Measurements from ENCODE around the gene SELL. TPM values are rescaled to one million over a fixed set of nuclear protein-coding genes. Genes with fewer than 3 reads are reported as not detected.

Gene SELL
- total and polyA plus RNA-seq, 2 of the 8 experiments (the other 6 are each of a cell fraction or from before 2014, with no cell fraction given), result not detected

GRCh38 chr1:169692756-169693460 lies 18.5 kb downstream of the SELL start:
- H3K23ac ChIP-seq (ENCODE audit: insufficient read length), result no peak overlapping the region
- no peak overlapping the region for H2AFZ ChIP-seq (ENCODE audit: low read length)
- H3K4ac ChIP-seq (replicated peaks; ENCODE audit: insufficient read length, low read depth, low read length), result no peak overlapping the region
- H3K4me1 ChIP-seq (replicated peaks in 1 of 4; ENCODE audit: control insufficient read depth in 3 of 4, insufficient read depth in 4 of 4, low read length in 3 of 4), result peaks cover 0 to 12% (median 2%) of the 10 kb centered on the region in 4 experiments; a peak in 2 of 7 replicates
- H3K9ac ChIP-seq (replicated peaks in 1 of 4; ENCODE audit: extremely low read depth in 1 of 4, low read depth in 3 of 4, low read length in 3 of 4), result no peak overlapping the region
- no peak overlapping the region for H2BK12ac ChIP-seq (ENCODE audit: low read depth, low read length)
- H3K23me2 ChIP-seq (ENCODE audit: low read depth, low read length), result no peaks in the 10 kb centered on the region; the same call in 1 of the 2 replicates
- no peak overlapping the region for H4K8ac ChIP-seq (ENCODE audit: extremely low read depth, insufficient read depth, low read length)
- H2BK5ac ChIP-seq (ENCODE audit: low read depth, low read length), result no peak overlapping the region
- no peak overlapping the region for H2BK15ac ChIP-seq (ENCODE audit: low read length)
- H3K79me2 ChIP-seq (ENCODE audit: control insufficient read depth in 1 of 2, insufficient read depth in 2 of 2, low read length in 2 of 2), result no peaks in the 10 kb centered on the region
- no peaks in the 10 kb centered on the region for H3K9me3 ChIP-seq (ENCODE audit: insufficient read depth in 2 of 2, low read depth in 1 of 2, low read length in 1 of 2)
- H2AK5ac ChIP-seq (ENCODE audit: low read depth, low read length), result no peak overlapping the region
- no peak overlapping the region for H2BK120ac ChIP-seq (replicated peaks; ENCODE audit: low read depth, low read length)
- peaks cover 4 to 6% of the 10 kb centered on the region in 2 experiments for H4K20me1 ChIP-seq (replicated peaks in 1 of 2; ENCODE audit: control insufficient read depth in 1 of 2, insufficient read depth in 2 of 2, low read length in 2 of 2)
- no peak overlapping the region for H2BK20ac ChIP-seq (ENCODE audit: low read length)
- POLR2A ChIA-PET (ENCODE audit: partially characterized antibody), result no interaction called here
- FAIRE-seq, result no peak
- no peak overlapping the region for H3K56ac ChIP-seq (replicated peaks; ENCODE audit: insufficient read length, low read depth, low read length)
- no peak overlapping the region for H3K14ac ChIP-seq (ENCODE audit: insufficient read length)
- H3K36me3 ChIP-seq (ENCODE audit: control insufficient read depth in 2 of 4, insufficient read depth in 4 of 4, low read length in 3 of 4), result no peaks in the 10 kb centered on the region; a peak in 1 of 8 replicates
- H3K27ac ChIP-seq (ENCODE audit: low read depth, low read length), result no peak overlapping the region
- CTCF ChIA-PET (ENCODE audit: partially characterized antibody), result interaction anchor here (0.9 to 5.9 kb wide), 6 partner anchors 10 to 146 kb away, joined by 3 to 28 read pairs (median 4); no protein-coding TSS in a partner anchor
- H3K18ac ChIP-seq (ENCODE audit: extremely low read depth, low read length), result no peak overlapping the region
- 92% methylated on average over 4 of the region's 4 CpGs; no CpG with 5 or more reads in 1 of the 2 experiments for WGBS, 2 experiments (ENCODE audit: extremely low coverage in 1 of 2, insufficient coverage in 1 of 2, insufficient read length in 1 of 2, insufficient replicate concordance in 2 of 2, low coverage in 1 of 2, low lambda C conversion rate in 2 of 2, missing lambda C conversion rate in 1 of 2)
- no peak for DNase-seq (ENCODE audit: low read depth in 1 of 2, low spot score in 2 of 2)
- H3K79me1 ChIP-seq (ENCODE audit: low read depth, low read length), result no peaks in the 10 kb centered on the region
- peaks cover 33 to 57% (median 54%) of the 10 kb centered on the region in 4 experiments for H3K27me3 ChIP-seq (replicated peaks in 1 of 4; ENCODE audit: control insufficient read depth in 3 of 4, extremely low read depth in 1 of 4, insufficient read depth in 3 of 4, low read length in 3 of 4)
- H4K5ac ChIP-seq (ENCODE audit: insufficient read length, low read depth, low read length), result no peak overlapping the region
- TF ChIP-seq EP300 (IDR thresholded peaks at IDR 0.05; ENCODE audit: borderline replicate concordance in 1 of 2, low read depth in 2 of 2, low read length in 2 of 2) (no peak), ASH2L (IDR thresholded peaks at IDR 0.05; ENCODE audit: low read length) (no peak), CTBP2 (IDR thresholded peaks at IDR 0.05; ENCODE audit: borderline replicate concordance, insufficient read depth, insufficient read length, low read length) (no peak), SP2 (IDR thresholded peaks at IDR 0.05; ENCODE audit: low read length) (no peak)
- TF ChIP-seq, protein P1, sequence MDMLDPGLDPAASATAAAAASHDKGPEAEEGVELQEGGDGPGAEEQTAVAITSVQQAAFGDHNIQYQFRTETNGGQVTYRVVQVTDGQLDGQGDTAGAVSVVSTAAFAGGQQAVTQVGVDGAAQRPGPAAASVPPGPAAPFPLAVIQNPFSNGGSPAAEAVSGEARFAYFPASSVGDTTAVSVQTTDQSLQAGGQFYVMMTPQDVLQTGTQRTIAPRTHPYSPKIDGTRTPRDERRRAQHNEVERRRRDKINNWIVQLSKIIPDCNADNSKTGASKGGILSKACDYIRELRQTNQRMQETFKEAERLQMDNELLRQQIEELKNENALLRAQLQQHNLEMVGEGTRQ (IDR thresholded peaks at IDR 0.05; ENCODE audit: low read length), result no peak
- H4K91ac ChIP-seq (replicated peaks; ENCODE audit: insufficient read length, low read length), result no peak overlapping the region
- no peak overlapping the region for H3K4me2 ChIP-seq (ENCODE audit: insufficient read depth in 1 of 2, low read depth in 2 of 2, low read length in 2 of 2)
- no peak overlapping the region for H3K4me3 ChIP-seq (ENCODE audit: extremely low read depth in 1 of 4, insufficient read depth in 2 of 4, low read depth in 3 of 4, low read length in 4 of 4)

Measured in H1 (cell line).